Measurements from ENCODE around the gene LTF.

LTF gene

GRCh38 chr3:46462511-46462910 lies 2.2 kb downstream of the LTF start:
- no peaks in the 10 kb centered on the region for H3K4me1 ChIP-seq (ENCODE audit: low read length)
- no peaks in the 10 kb centered on the region for H3K27me3 ChIP-seq (replicated peaks; ENCODE audit: insufficient read depth, low read length)
- TF ChIP-seq CTCF (IDR thresholded peaks at IDR 0.05; ENCODE audit: low read length), result no peak
- no peak for TF ChIP-seq EZH2phosphoT487 (IDR thresholded peaks at IDR 0.05; ENCODE audit: low read length)
- TF ChIP-seq EZH2 (optimal IDR thresholded peaks at IDR 0.05; ENCODE audit: low read depth, low read length), result no peak

DNA sequence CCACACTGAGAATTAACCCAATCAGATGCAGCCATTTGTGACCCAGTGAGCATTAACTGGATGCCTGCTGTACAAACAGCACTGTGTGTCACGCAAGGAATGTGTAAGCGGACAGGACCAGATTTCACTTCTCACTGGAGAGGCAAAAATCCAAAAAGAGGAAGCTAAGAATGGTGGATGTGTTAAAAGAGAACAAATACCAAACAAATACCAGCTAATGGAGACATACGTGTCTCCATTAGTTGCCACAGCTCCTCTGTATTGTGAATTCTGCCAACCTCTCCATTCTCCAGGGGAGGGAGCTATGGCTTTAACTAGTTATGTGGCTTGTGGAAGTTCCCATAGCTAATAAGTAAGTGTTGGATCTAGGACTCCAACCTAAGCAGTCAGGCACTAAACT lies 2.6 kb downstream of the LTF start:
- H3K36me3 ChIP-seq (replicated peaks; ENCODE audit: insufficient read depth, low read length), result no peaks in the 10 kb centered on the region
- H3K79me2 ChIP-seq (ENCODE audit: low read length), result no peaks in the 10 kb centered on the region
- no peaks in the 10 kb centered on the region for H4K20me1 ChIP-seq (ENCODE audit: insufficient read depth, low read length)
- H2AFZ ChIP-seq (ENCODE audit: low read length), result no peak overlapping the region
- no peaks in the 10 kb centered on the region for H3K4me1 ChIP-seq (ENCODE audit: low read length)
- H3K27ac ChIP-seq (ENCODE audit: low read length), result no peak overlapping the region
- H3F3A ChIP-seq (ENCODE audit: insufficient read depth, low read length), result no peaks in the 10 kb centered on the region
- H3K9me3 ChIP-seq (replicated peaks; ENCODE audit: insufficient read depth, low read length), result no peaks in the 10 kb centered on the region
- TF ChIP-seq CTCF (IDR thresholded peaks at IDR 0.05; ENCODE audit: low read length) (no peak), EZH2phosphoT487 (IDR thresholded peaks at IDR 0.05; ENCODE audit: low read length) (no peak), EZH2 (optimal IDR thresholded peaks at IDR 0.05; ENCODE audit: low read depth, low read length) (no peak)
- no peak overlapping the region for H3K9ac ChIP-seq (ENCODE audit: low read length)
- no peak overlapping the region for H3K4me2 ChIP-seq (ENCODE audit: low read depth, low read length)
- H3K9me2 ChIP-seq (replicated peaks; ENCODE audit: insufficient read depth, low read length), result no peaks in the 10 kb centered on the region
- no peaks in the 10 kb centered on the region for H3K27me3 ChIP-seq (replicated peaks; ENCODE audit: insufficient read depth, low read length)
- no peak overlapping the region for H3K4me3 ChIP-seq (ENCODE audit: low read length)
- no peak for DNase-seq

More at GRCh38 chr3:46462511-46462910, 2.2 kb downstream of the LTF start:
- no peaks in the 10 kb centered on the region for H3F3A ChIP-seq (ENCODE audit: insufficient read depth, low read length)
- H4K20me1 ChIP-seq (ENCODE audit: insufficient read depth, low read length), result no peaks in the 10 kb centered on the region
- no peak overlapping the region for H3K4me3 ChIP-seq (ENCODE audit: low read length)
- H3K36me3 ChIP-seq (replicated peaks; ENCODE audit: insufficient read depth, low read length), result no peaks in the 10 kb centered on the region
- no peak overlapping the region for H3K9ac ChIP-seq (ENCODE audit: low read length)
- H3K79me2 ChIP-seq (ENCODE audit: low read length), result no peaks in the 10 kb centered on the region
- H3K27ac ChIP-seq (ENCODE audit: low read length), result no peak overlapping the region
- DNase-seq, result no peak
- no peak overlapping the region for H3K4me2 ChIP-seq (ENCODE audit: low read depth, low read length)
- no peaks in the 10 kb centered on the region for H3K9me2 ChIP-seq (replicated peaks; ENCODE audit: insufficient read depth, low read length)
- no peaks in the 10 kb centered on the region for H3K9me3 ChIP-seq (replicated peaks; ENCODE audit: insufficient read depth, low read length)
- H2AFZ ChIP-seq (ENCODE audit: low read length), result no peak overlapping the region

DNA sequence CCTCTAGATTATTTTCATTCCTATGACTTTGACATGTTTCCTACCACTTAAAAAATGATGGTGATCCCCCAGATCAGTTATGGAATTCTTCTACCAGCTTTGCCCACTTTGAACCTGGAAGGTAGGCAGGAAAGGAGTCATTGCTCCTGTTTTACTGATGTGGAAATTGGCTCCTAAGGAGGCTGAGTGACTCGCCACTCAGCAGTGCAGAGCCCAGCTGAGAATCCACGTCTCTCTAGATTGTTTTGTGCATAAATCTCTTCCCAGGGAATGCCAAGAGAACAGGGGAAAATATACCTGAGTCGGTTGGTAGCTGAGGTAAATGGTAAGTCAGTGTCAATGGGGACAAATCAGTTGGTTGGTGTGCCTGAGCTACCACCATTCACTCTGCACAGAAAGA lies 4.7 kb downstream of the LTF start:
- Histone ChIP-seq H3F3A (ENCODE audit: insufficient read depth, low read length) (no peaks in the 10 kb centered on the region), H3K36me3 (replicated peaks; ENCODE audit: insufficient read depth, low read length) (no peaks in the 10 kb centered on the region), H3K9me3 (replicated peaks; ENCODE audit: insufficient read depth, low read length) (no peaks in the 10 kb centered on the region), H3K9ac (ENCODE audit: low read length) (no peak overlapping the region), H2AFZ (ENCODE audit: low read length) (no peak overlapping the region), H3K27ac (ENCODE audit: low read length) (no peak overlapping the region), H3K27me3 (replicated peaks; ENCODE audit: insufficient read depth, low read length) (no peaks in the 10 kb centered on the region), H3K4me1 (ENCODE audit: low read length) (no peaks in the 10 kb centered on the region), H3K4me3 (ENCODE audit: low read length) (no peak overlapping the region), H3K79me2 (ENCODE audit: low read length) (no peaks in the 10 kb centered on the region), H3K4me2 (ENCODE audit: low read depth, low read length) (no peak overlapping the region), H4K20me1 (ENCODE audit: insufficient read depth, low read length) (no peaks in the 10 kb centered on the region), H3K9me2 (replicated peaks; ENCODE audit: insufficient read depth, low read length) (no peaks in the 10 kb centered on the region)
- TF ChIP-seq EZH2phosphoT487 (IDR thresholded peaks at IDR 0.05; ENCODE audit: low read length), result no peak
- TF ChIP-seq CTCF (IDR thresholded peaks at IDR 0.05; ENCODE audit: low read length), result no peak
- TF ChIP-seq EZH2 (optimal IDR thresholded peaks at IDR 0.05; ENCODE audit: low read depth, low read length), result no peak
- DNase-seq, result no peak
